Left cardiac atrium (tissue), 4 donors: ENCODE measurements around the gene ALG1. TPM values are rescaled to one million over a fixed set of nuclear protein-coding genes. Genes with fewer than 3 reads are reported as not detected.
"Not testable (repeated sequence)": the region's sequence is repeated elsewhere in the genome, so short reads cannot be mapped to it uniquely, and the experiment has no call there.

Experiments used
- ATAC-seq, 2 donors: fragments of 200-7000 bp; cut with Tn5 transposase; one replicate each; pipeline ENCODE4 v1.9.1; 2020; ENCODE audit warnings: mild to moderate bottlenecking in 2 of 2, moderate library complexity in 2 of 2
- DNase-seq: peaks from one replicate; pipeline ENCODE4 v3.0.0-alpha.2; 2020
- intact Hi-C, 2 donors: fragments of 100-400 bp; cut with DNase I; formaldehyde crosslinking; loops; one replicate each; pipeline versions ENCODE4 v1.14.1 to v1.15.1; 2022 to 2023
- total RNA-seq, 2 donors: library from RNA; stranded (reverse); fragmentation: NEBNext Ultra II Directional; extraction: Animal tissue kit (Norgen Biotek cat#: 25700); gene quantifications; one replicate each; pipeline ENCODE4 v1.2.1, GENCODE V29; 2021
- donor health status: DM: no; HTN: yes; CAD: no.
- donor health status: DM: no; HTN: yes; CAD: no; lungs with severe emphysema.
- donor health status: DM: yes; HTN: yes; CAD: no.
- donor health status: Dilated cardiomyopathy.

ALG1 gene
- total RNA-seq, 2 donors from 2014 or later: 11.0 to 11.8 TPM

- intact Hi-C loops: no loop called here
- no peak for DNase-seq
- ATAC-seq: no peak
These were observed 1.0 kb upstream of the ALG1 start for GRCh38 chr16:5070431-5071186.

GRCh38 chr16:5071341-5071680 is 332 bp upstream of the ALG1 start:
- intact Hi-C loops: no loop called here
- ATAC-seq: no peak

GRCh38 chr16:5072334-5073278 is 963 bp downstream of the ALG1 start:
- intact Hi-C loops: no loop called here
- no peak for DNase-seq
- peak in 1 of 2 donors; percentile 4 for ATAC-seq

More at GRCh38 chr16:5071341-5071680, 332 bp upstream of the ALG1 start:
- no peak for DNase-seq

GRCh38 chr16:5073279-5073629 is 1.6 kb downstream of the ALG1 start:
- ATAC-seq: no peak
- intact Hi-C loops: no loop called here
- no peak for DNase-seq

GRCh38 chr16:5073771-5074170 is 2.1 kb downstream of the ALG1 start:
- DNase-seq, ATAC-seq, intact Hi-C loops: not testable (repeated sequence)

GRCh38 chr16:5075637-5076036 is 4.0 kb downstream of the ALG1 start:
- intact Hi-C loops: no loop called here
- no peak for DNase-seq
- no peak for ATAC-seq

- DNase-seq (no peak), ATAC-seq (no peak)
- intact Hi-C loops: no loop called here
These were observed 5.7 kb downstream of the ALG1 start for GRCh38 chr16:5077304-5077703.

- no peak for ATAC-seq
- no peak for DNase-seq
- intact Hi-C loops: no loop called here
These were observed 7.0 kb downstream of the ALG1 start for GRCh38 chr16:5078626-5079025.

- intact Hi-C loops, DNase-seq: not testable (repeated sequence)
These were observed 8.8 kb downstream of the ALG1 start for GRCh38 chr16:5080461-5080860.

GRCh38 chr16:5080996-5081395 is 9.4 kb downstream of the ALG1 start:
- ATAC-seq, DNase-seq, intact Hi-C loops: not testable (repeated sequence)

More at GRCh38 chr16:5080461-5080860, 8.8 kb downstream of the ALG1 start:
- ATAC-seq: not testable (repeated sequence)

- ATAC-seq, DNase-seq, intact Hi-C loops: not testable (repeated sequence)
These were observed 12.0 kb downstream of the ALG1 start for GRCh38 chr16:5083646-5084045.

- intact Hi-C loops, ATAC-seq, DNase-seq: not testable (repeated sequence)
These were observed 12.6 kb downstream of the ALG1 start for GRCh38 chr16:5084099-5084731.

GRCh38 chr16:5084802-5085201 is 13.2 kb downstream of the ALG1 start:
- intact Hi-C loops, DNase-seq, ATAC-seq: not testable (repeated sequence)

GRCh38 chr16:5085716-5086115 is 14.1 kb downstream of the ALG1 start:
- DNase-seq, intact Hi-C loops: not testable (repeated sequence)

GRCh38 chr16:5088086-5088790 is 16.6 kb downstream of the ALG1 start:
- DNase-seq, ATAC-seq, intact Hi-C loops: not testable (repeated sequence)

More at GRCh38 chr16:5085716-5086115, 14.1 kb downstream of the ALG1 start:
- ATAC-seq: not testable (repeated sequence)

- ATAC-seq, DNase-seq, intact Hi-C loops: not testable (repeated sequence)
These were observed 17.3 kb downstream of the ALG1 start for GRCh38 chr16:5088936-5089335.

GRCh38 chr16:5089911-5090555 is 18.4 kb downstream of the ALG1 start:
- intact Hi-C loops, DNase-seq, ATAC-seq: not testable (repeated sequence)

GRCh38 chr16:5090592-5090991 is 18.9 kb downstream of the ALG1 start:
- ATAC-seq, DNase-seq, intact Hi-C loops: not testable (repeated sequence)
